NOMO-1 treated with dmso at 0.1 percent for 144 hours (cell line): ENCODE data around the gene UNC5B.

Experiments
- DNase-seq: peaks from one replicate; lab custom pipeline; 2025; ENCODE audit not compliant: unreplicated experiment; lab: John Stamatoyannopoulos, UW

Gene UNC5B

GRCh38 chr10:71222601-71223346 lies 10.4 kb downstream of the UNC5B start:
- no peak for DNase-seq

- DNase-seq, result no peak
Measured at GRCh38 chr10:71223347-71224058, 11.1 kb downstream of the UNC5B start.

DNA sequence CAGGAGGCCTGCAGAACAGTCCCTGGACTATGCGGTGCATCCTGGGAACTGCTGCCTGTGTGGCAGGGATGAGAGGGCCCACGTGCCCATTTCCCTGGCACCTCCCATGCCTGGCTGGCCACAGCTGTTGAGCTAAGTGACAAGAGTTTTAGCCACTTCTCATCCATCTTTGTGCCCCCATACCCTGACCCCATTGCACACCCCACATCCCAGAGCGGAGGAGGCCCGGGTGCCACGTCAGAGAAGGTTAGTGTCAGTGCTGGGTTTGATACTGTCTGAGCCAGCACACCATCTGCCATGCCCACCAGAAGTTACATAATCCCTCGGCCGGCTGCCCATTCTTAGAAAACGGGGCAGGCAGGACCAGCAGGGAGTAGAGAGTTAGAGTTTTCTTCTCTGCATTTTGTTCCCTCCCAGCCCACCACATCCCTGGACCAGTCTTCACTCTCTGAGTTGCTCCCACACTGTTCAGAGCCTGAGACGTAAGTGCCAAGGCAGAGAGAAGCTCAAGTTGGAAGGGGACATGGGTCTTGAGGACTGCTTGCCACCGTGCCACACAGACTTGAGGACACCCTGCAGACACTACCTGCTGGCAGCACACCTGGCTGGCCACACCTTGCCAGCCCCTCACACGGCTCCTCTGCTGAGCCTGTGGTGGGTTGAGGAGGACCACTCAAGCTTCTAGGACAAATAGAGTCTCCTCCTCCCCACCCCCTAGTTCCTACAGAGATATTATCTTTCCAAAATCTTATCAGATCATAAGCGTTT lies 13.1 kb downstream of the UNC5B start:
- no peak for DNase-seq

GRCh38 chr10:71228875-71229675 lies 16.7 kb downstream of the UNC5B start:
- no peak for DNase-seq

DNA sequence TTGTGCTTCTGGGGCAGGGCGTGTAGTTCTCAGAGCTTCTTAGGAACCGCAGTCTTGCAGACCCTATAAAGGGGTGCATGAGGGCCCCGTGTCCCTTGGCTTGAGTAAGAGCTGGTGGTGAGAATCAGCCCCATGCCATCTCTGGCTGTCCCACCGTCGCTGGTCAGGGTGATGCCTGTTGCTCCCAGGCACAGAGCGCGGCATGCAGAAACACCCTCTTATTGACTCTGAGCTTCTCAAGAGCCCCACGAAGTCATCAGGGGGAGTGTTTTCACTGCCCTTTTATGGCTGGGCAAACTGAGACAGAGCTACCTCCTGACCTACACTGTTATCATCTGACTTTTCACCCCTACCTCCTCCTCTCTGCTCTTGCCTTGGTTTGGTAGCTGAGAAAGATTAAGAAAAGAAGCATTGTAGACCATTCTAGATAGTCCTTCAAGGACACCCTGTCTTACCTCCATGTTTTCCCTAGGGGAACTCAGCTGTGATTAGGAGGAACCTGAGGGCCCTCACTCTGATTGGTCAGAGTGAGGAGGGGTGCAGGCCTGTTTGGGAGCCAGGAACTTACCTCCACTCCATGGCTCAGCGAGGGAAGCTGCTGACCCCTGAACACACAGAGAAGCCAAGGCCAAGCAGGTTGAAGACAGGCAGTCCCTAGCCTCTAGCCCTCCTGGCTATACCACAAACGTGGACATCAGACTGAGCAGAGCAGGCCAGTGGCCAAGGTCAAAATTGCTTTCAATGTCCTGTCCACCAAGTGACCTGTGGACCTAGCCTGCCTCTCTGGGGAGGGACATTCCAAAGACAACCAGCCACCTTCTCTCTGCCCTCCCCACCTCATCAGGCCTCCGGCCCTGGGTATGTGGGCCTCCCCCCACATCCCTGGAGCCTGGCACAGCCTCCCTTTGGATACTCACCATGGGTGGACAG lies 17.6 kb downstream of the UNC5B start:
- DNase-seq, result no peak

DNA sequence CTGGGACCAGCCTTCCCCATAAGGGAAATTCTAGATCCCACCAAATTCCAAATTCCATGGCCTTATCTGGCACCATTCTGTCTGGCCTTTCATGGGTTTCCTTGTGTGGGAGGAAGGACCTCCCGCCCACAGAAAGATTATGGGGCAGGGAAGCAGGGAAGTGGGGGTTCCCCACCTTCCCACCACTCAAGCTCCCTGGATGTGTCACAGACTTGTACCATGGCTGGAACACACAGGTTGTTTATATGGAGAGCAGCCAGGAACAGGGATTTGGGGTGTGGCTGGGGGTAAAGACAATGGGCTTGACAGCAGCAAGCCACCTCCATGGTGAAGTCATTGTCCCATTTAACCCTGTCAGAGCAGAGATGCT lies 18.3 kb downstream of the UNC5B start:
- DNase-seq, result no peak

DNA sequence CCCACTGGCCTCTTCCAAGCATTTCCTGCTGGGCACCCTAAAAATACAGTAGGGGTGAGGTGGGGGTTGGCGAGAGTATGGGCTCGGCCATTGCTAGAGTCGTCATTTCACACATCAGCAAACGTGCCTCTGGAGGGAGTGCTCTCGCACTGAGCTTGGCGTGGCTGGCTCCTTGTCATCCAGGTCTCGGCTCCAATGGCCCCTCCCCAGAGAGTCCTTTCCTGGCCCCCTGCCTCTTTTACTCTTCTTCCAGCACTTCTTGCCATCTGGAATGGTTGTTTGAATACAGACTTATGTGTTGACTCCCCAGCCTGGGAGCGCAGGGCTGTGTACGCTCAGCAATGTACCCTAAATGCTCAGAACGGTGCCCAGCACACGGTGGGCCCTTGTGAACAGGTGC lies 18.8 kb downstream of the UNC5B start:
- DNase-seq, result no peak

GRCh38 chr10:71232089-71232998 lies 20.0 kb downstream of the UNC5B start:
- no peak for DNase-seq

DNA sequence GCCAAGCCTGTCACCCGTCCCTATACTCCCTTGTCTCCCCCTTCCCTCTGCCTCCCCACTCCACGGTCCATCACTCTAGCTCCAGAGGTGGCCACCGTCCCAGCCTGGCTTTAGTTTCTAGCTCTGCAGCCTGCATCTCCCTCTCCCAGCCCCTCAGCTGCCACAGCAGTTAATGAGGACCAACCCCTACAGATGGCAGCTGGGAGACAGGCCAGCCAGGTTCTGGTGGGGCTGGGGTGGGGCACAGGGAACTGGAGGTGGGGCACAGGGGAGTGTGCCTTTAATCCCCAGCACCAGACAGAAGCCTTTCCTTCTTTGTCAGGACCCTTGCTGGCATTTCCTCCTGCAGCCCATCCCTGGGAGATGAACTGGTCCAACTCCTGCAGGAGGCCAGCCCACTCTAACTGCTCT lies 21.1 kb downstream of the UNC5B start:
- no peak for DNase-seq

GRCh38 chr10:71234004-71234894 lies 21.9 kb downstream of the UNC5B start:
- DNase-seq, result no peak

GRCh38 chr10:71234970-71235685 lies 22.8 kb downstream of the UNC5B start:
- DNase-seq, result no peak

GRCh38 chr10:71235808-71236207 lies 23.4 kb downstream of the UNC5B start:
- DNase-seq, result no peak

GRCh38 chr10:71236286-71236685 lies 23.9 kb downstream of the UNC5B start:
- no peak for DNase-seq

GRCh38 chr10:71236822-71237682 lies 24.7 kb downstream of the UNC5B start:
- no peak for DNase-seq

- DNase-seq, result no peak
Measured at GRCh38 chr10:71237843-71238623, 25.7 kb downstream of the UNC5B start.

DNA sequence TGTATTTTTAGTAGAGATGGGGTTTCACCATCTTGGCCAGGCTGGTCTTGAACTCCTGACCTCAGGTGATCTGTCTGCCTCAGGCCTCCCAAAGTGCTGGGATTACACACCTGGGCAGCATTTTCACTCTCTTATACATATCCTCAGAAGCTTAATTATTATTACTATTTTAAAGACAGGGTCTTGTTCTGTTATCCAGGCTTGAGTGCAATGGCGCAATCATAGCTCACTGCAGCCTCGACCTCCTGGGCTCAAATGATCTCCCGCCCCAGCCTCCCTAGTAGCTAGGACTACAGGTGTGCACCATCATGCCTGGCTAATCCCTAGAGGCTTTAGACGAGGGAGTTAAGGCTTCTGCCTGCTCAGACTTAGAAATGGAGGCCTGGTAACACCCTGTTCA lies 26.3 kb downstream of the UNC5B start:
- DNase-seq, result no peak
